ENCODE measurements around the gene KLF14.
"Not testable (repeated sequence)": the region's sequence is repeated elsewhere in the genome, so short reads cannot be mapped to it uniquely, and the experiment has no call there.

KLF14 gene

GRCh38 chr7:130733931-130734814, at the start of gene KLF14:
TSS of gene KLF14 (minus strand) at chr7:130734207. CDS start at chr7:130734033, 174 bp downstream.
- peaks cover 77% of the 10 kb centered on the region for H3K27me3 Mint-ChIP-seq
- H3K4me3 Mint-ChIP-seq = peak within 1 kb of the TSS; percentile 81 to 88
- H3K4me1 Mint-ChIP-seq = peaks cover 6% of the 10 kb centered on the region
- H3K9me3 Mint-ChIP-seq = peaks cover 8 to 17% of the 10 kb centered on the region in 2 donors
- ATAC-seq (peak; percentile 69), DNase-seq (peak; percentile 27 to 37)
- H3K27ac Mint-ChIP-seq = peak within 1 kb of the TSS in 1 of 2 donors; percentile 36

- Mint-ChIP-seq H3K27me3 (peaks cover 41% of the 10 kb centered on the region), H3K4me1 (no peaks in the 10 kb centered on the region), H3K27ac (no peak overlapping the region), H3K9me3 (peaks cover 0 to 4% of the 10 kb centered on the region in 2 donors), H3K4me3 (no peak overlapping the region)
- ATAC-seq (no peak), DNase-seq (no peak)
Observed at GRCh38 chr7:130781346-130781745, 47.3 kb upstream of the KLF14 start.

- Mint-ChIP-seq H3K4me1 (no peaks in the 10 kb centered on the region), H3K9me3 (peaks cover 10 to 11% of the 10 kb centered on the region in 2 donors), H3K27ac (no peak overlapping the region), H3K27me3 (peaks cover 42% of the 10 kb centered on the region), H3K4me3 (no peak overlapping the region)
- no peak for ATAC-seq
- DNase-seq = no peak
Observed at GRCh38 chr7:130777426-130777825, 43.4 kb upstream of the KLF14 start.

- not testable (repeated sequence) for DNase-seq, H3K4me3 Mint-ChIP-seq, ATAC-seq, H3K4me1 Mint-ChIP-seq, H3K27ac Mint-ChIP-seq
- peaks cover 18% of the 10 kb centered on the region for H3K27me3 Mint-ChIP-seq
- peaks cover 41 to 46% of the 10 kb centered on the region in 2 donors for H3K9me3 Mint-ChIP-seq
Observed at GRCh38 chr7:130772456-130772855, 38.4 kb upstream of the KLF14 start.

- H3K9me3 Mint-ChIP-seq = peaks cover 37 to 46% of the 10 kb centered on the region in 2 donors
- peaks cover 32% of the 10 kb centered on the region for H3K27me3 Mint-ChIP-seq
- ATAC-seq = no peak
- no peaks in the 10 kb centered on the region for H3K4me1 Mint-ChIP-seq
- no peak overlapping the region for H3K27ac Mint-ChIP-seq
- DNase-seq = no peak
- no peak overlapping the region for H3K4me3 Mint-ChIP-seq
Observed at GRCh38 chr7:130768854-130769253, 34.8 kb upstream of the KLF14 start.

- not testable (repeated sequence) for ATAC-seq, H3K27ac Mint-ChIP-seq, H3K4me1 Mint-ChIP-seq, H3K4me3 Mint-ChIP-seq, DNase-seq
- H3K9me3 Mint-ChIP-seq = peaks cover 14 to 15% of the 10 kb centered on the region in 2 donors
- peaks cover 25% of the 10 kb centered on the region for H3K27me3 Mint-ChIP-seq
Observed at GRCh38 chr7:130764569-130764968, 30.6 kb upstream of the KLF14 start.

- no peak for DNase-seq
- H3K9me3 Mint-ChIP-seq = no peaks in the 10 kb centered on the region
- no peaks in the 10 kb centered on the region for H3K27me3 Mint-ChIP-seq
- ATAC-seq = no peak
- no peaks in the 10 kb centered on the region for H3K4me1 Mint-ChIP-seq
- no peak overlapping the region for H3K27ac Mint-ChIP-seq
- no peak overlapping the region for H3K4me3 Mint-ChIP-seq
Observed at GRCh38 chr7:130758429-130759056, 24.5 kb upstream of the KLF14 start.

- ATAC-seq (no peak), DNase-seq (no peak)
- Mint-ChIP-seq H3K27ac (no peak overlapping the region), H3K4me1 (no peaks in the 10 kb centered on the region), H3K9me3 (no peaks in the 10 kb centered on the region), H3K4me3 (no peak overlapping the region), H3K27me3 (peaks cover 9% of the 10 kb centered on the region)
Observed at GRCh38 chr7:130756316-130756715, 22.3 kb upstream of the KLF14 start.

GRCh38 chr7:130752424-130752823, 18.4 kb upstream of the KLF14 start:
- H3K4me1 Mint-ChIP-seq = no peaks in the 10 kb centered on the region
- DNase-seq (no peak), ATAC-seq (no peak)
- no peaks in the 10 kb centered on the region for H3K9me3 Mint-ChIP-seq
- peaks cover 23% of the 10 kb centered on the region for H3K27me3 Mint-ChIP-seq
- H3K27ac Mint-ChIP-seq = no peak overlapping the region
- H3K4me3 Mint-ChIP-seq = no peak overlapping the region

GRCh38 chr7:130750755-130751154, 16.7 kb upstream of the KLF14 start:
- H3K27ac Mint-ChIP-seq = no peak overlapping the region
- no peak overlapping the region for H3K4me3 Mint-ChIP-seq
- no peaks in the 10 kb centered on the region for H3K9me3 Mint-ChIP-seq
- DNase-seq = no peak
- H3K27me3 Mint-ChIP-seq = peaks cover 26% of the 10 kb centered on the region
- H3K4me1 Mint-ChIP-seq = no peaks in the 10 kb centered on the region
- no peak for ATAC-seq

- Mint-ChIP-seq H3K4me3 (no peak overlapping the region), H3K27ac (no peak overlapping the region), H3K4me1 (no peaks in the 10 kb centered on the region), H3K9me3 (no peaks in the 10 kb centered on the region), H3K27me3 (peaks cover 36% of the 10 kb centered on the region)
- ATAC-seq (no peak), DNase-seq (no peak)
Observed at GRCh38 chr7:130748531-130749389, 14.8 kb upstream of the KLF14 start.

GRCh38 chr7:130741331-130741995, 7.5 kb upstream of the KLF14 start:
- no peaks in the 10 kb centered on the region for H3K9me3 Mint-ChIP-seq
- DNase-seq (no peak), ATAC-seq (no peak)
- H3K27me3 Mint-ChIP-seq = peaks cover 22% of the 10 kb centered on the region
- H3K4me1 Mint-ChIP-seq = no peaks in the 10 kb centered on the region
- no peak overlapping the region for H3K4me3 Mint-ChIP-seq
- H3K27ac Mint-ChIP-seq = no peak overlapping the region

- peaks cover 30% of the 10 kb centered on the region for H3K27me3 Mint-ChIP-seq
- ATAC-seq (no peak), DNase-seq (no peak)
- no peaks in the 10 kb centered on the region for H3K4me1 Mint-ChIP-seq
- H3K9me3 Mint-ChIP-seq = no peaks in the 10 kb centered on the region
- H3K27ac Mint-ChIP-seq = no peak overlapping the region
- H3K4me3 Mint-ChIP-seq = no peak overlapping the region
Observed at GRCh38 chr7:130740606-130741005, 6.6 kb upstream of the KLF14 start.

- Mint-ChIP-seq H3K4me3 (no peak overlapping the region), H3K27ac (no peak overlapping the region), H3K9me3 (peaks cover 3 to 10% of the 10 kb centered on the region in 2 donors), H3K4me1 (peaks cover 6% of the 10 kb centered on the region), H3K27me3 (peaks cover 54% of the 10 kb centered on the region)
- DNase-seq (no peak), ATAC-seq (no peak)
Observed at GRCh38 chr7:130736298-130736900, 2.4 kb upstream of the KLF14 start.

All from stimulated activated naive CD8-positive, alpha-beta T cell treated with anti-CD3 and anti-CD28 coated beads, Interleukin-15, amount 100 ng/mL, for 72 hours (primary cell).